ENCODE data around the gene IRX4. TPM values are rescaled to one million over a fixed set of nuclear protein-coding genes. Genes with fewer than 3 reads are reported as not detected.

IRX4 gene
- total and polyA plus RNA-seq, 12 donors, result 0.03 TPM; not detected in 11

DNA sequence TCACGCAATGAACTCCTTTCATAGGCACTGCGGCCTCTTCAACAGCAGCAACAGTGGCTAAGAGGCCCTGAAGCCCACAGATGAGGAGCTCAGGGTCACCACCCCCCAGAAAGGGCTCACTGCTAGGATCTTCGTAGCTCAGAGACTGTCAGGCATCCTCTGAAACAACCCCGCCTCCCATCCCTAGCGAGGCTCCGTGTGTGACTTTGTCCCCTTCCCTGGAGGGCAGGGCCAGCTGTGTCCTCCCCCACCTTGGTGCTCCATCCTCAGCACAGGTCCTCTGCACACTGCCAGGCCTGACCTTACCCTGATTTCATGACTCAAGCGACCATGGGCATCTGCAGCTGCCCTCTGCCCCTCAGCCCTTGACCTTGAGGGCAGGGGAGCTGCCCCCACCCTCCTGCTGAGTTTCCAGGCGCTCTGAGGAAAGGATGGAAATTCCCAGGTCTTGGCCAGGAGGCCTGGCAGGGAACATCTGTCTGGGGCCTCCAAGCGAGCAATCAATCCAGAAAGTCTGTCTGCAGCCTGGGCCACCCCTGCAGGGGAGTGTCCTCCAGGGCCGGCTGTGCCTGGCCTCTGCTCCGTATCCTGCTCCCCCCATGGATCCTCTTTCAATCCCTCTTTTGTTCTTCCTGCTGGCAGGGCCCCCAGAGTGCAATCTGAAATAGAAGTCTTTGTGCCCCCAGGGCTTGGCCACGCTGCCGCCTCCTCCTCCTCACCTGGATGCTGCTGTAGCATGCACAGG lies 6.8 kb upstream of the IRX4 start:
- 48 to 62% (median 56%) methylated on average over 7 to 13 of the region's 13 CpGs for WGBS, 4 donors
- Histone ChIP-seq H3K4me3 (no peak overlapping the region), H3K9me3 (replicated peaks in 1 of 3) (no peaks in the 10 kb centered on the region), H3K36me3 (replicated peaks in 1 of 2) (no peaks in the 10 kb centered on the region), H3K27me3 (peaks cover 52% of the 10 kb centered on the region), H3K27ac (no peak overlapping the region), H3K4me1 (replicated peaks in 1 of 2) (no peaks in the 10 kb centered on the region)
- no peak for DNase-seq
- TF ChIP-seq POLR2A (IDR thresholded peaks at IDR 0.05), result no peak
- TF ChIP-seq, protein P1, sequence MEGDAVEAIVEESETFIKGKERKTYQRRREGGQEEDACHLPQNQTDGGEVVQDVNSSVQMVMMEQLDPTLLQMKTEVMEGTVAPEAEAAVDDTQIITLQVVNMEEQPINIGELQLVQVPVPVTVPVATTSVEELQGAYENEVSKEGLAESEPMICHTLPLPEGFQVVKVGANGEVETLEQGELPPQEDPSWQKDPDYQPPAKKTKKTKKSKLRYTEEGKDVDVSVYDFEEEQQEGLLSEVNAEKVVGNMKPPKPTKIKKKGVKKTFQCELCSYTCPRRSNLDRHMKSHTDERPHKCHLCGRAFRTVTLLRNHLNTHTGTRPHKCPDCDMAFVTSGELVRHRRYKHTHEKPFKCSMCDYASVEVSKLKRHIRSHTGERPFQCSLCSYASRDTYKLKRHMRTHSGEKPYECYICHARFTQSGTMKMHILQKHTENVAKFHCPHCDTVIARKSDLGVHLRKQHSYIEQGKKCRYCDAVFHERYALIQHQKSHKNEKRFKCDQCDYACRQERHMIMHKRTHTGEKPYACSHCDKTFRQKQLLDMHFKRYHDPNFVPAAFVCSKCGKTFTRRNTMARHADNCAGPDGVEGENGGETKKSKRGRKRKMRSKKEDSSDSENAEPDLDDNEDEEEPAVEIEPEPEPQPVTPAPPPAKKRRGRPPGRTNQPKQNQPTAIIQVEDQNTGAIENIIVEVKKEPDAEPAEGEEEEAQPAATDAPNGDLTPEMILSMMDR (IDR thresholded peaks at IDR 0.05), result no peak
- intact Hi-C loops (cut with DNase I), result no loop called here

DNA sequence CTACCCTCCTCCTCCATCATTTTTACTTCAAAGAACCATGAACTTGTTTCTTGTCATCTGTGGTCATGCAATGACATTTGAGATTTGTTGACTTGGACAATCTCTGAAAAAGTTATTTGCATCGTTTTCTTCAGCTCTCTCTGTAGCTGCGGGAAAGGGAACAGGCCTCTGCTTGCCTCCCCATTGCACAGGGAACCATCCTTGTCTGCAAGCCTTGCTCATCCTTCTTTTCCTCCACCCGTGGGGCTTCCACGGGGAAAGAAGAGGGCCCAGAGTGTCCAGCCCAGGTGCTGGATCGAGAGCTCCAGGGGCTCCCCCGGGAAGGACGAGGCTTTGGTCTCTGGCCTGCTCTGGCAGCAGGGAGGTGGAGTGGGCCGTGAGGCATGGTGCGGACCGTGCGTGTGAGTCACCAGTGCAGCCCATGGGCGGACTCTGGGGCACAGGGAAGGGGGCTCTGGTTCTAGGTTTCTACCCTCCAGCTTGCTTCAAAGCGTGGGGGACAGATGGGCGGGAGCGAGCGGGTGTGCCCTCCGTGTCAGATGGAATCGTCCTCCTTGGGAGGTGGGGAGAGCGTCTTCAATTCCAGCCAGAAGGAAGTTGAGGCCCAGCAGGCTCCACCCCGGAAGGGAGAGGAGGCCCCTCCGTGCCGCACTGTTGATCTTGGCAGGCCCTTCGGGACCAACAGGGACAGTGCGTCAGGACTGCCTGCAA lies 6.0 kb upstream of the IRX4 start:
- H3K9me3 ChIP-seq (replicated peaks in 1 of 3), result no peaks in the 10 kb centered on the region
- no peak for DNase-seq
- 64 to 83% (median 68%) methylated on average over 16 to 24 of the region's 24 CpGs for WGBS, 4 donors
- H3K4me1 ChIP-seq (replicated peaks in 1 of 2), result peaks cover 0 to under 1% of the 10 kb centered on the region in 2 donors
- H3K27ac ChIP-seq, result no peak overlapping the region
- no peak overlapping the region for H3K4me3 ChIP-seq
- no peak for TF ChIP-seq POLR2A (IDR thresholded peaks at IDR 0.05)
- TF ChIP-seq, protein P1 (IDR thresholded peaks at IDR 0.05), result no peak
- H3K27me3 ChIP-seq, result peaks cover 60% of the 10 kb centered on the region
- H3K36me3 ChIP-seq (replicated peaks in 1 of 2), result no peaks in the 10 kb centered on the region
- intact Hi-C loops (cut with DNase I), result no loop called here

GRCh38 chr5:1887588-1888360 lies 5.0 kb upstream of the IRX4 start:
- Histone ChIP-seq H3K36me3 (replicated peaks in 1 of 2) (no peaks in the 10 kb centered on the region), H3K27ac (no peak overlapping the region), H3K9me3 (replicated peaks in 1 of 3) (no peaks in the 10 kb centered on the region), H3K4me3 (no peak overlapping the region), H3K27me3 (peaks cover 69% of the 10 kb centered on the region), H3K4me1 (replicated peaks in 1 of 2) (peaks cover 0 to 9% of the 10 kb centered on the region in 2 donors)
- DNase-seq, result no peak
- intact Hi-C loops (cut with DNase I), result no loop called here
- TF ChIP-seq POLR2A (IDR thresholded peaks at IDR 0.05), result no peak
- TF ChIP-seq, protein P1 (IDR thresholded peaks at IDR 0.05), result no peak
- 2 to 60% (median 11%) methylated on average over 1 to 30 of the region's 31 CpGs for WGBS, 4 donors

Data from adrenal gland (tissue), 12 donors.